GM12878 (cell line): Measurements from ENCODE around the gene TMEM82.

Experiments
- CBX5 ChIP-seq: sonication (generic); IDR thresholded peaks from 2 replicates; pipeline ENCODE4 v1.6.1; 2016; ENCODE audit warnings: low read depth, moderate library complexity, mild to moderate bottlenecking, inconsistent platforms
- MTA3 ChIP-seq: IDR thresholded peaks from 2 replicates; pipeline ENCODE4 v1.6.1; 2012; ENCODE audit warnings: low read length, inconsistent platforms, borderline replicate concordance
- POLR2A ChIP-seq: IDR thresholded peaks from 2 replicates; pipeline ENCODE4 v1.6.1; 2011; ENCODE audit warnings: low read depth, mild to moderate bottlenecking, low read length
- RCOR1 ChIP-seq: conservative IDR thresholded peaks from 2 replicates; pipeline ENCODE4 v1.6.1; 2012; ENCODE audit warnings: low read depth, low read length, improper control_type of control experiment
- ZBTB33 ChIP-seq: fragments of 450-650 bp; IDR thresholded peaks from 2 replicates; pipeline ENCODE4 v1.6.1; 2017; ENCODE audit warnings: mild to moderate bottlenecking

GRCh38 chr1:15728937-15729657 lies 13.2 kb upstream of the TMEM82 start:
- TF ChIP-seq ZBTB33 = no peak
- no peak for TF ChIP-seq MTA3
- peak; percentile 58 for TF ChIP-seq POLR2A
- TF ChIP-seq RCOR1 = no peak
- no peak for TF ChIP-seq CBX5
